ENCODE data around the gene MYBPH.

The MYBPH gene

DNA sequence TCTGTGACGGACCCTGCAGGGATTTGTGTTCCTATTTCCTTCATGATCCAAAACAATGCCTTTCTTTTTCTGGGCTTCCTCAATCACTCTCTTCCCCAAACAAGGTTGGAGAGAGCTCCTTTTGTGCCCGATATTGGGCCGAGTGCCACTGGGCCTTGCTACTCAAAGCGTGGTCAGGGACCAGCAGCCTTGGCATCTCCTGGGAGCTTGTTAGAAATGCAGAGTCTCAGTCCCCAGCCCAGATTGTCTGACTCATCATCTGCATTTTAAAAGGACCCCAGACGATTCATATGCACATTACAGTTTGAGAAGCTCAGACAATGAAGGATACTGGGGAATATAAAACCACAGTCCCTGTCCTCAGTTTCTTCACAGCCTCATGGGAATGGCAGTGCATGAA, 28.2 kb downstream of the MYBPH start:
- TF ChIP-seq, protein P1, sequence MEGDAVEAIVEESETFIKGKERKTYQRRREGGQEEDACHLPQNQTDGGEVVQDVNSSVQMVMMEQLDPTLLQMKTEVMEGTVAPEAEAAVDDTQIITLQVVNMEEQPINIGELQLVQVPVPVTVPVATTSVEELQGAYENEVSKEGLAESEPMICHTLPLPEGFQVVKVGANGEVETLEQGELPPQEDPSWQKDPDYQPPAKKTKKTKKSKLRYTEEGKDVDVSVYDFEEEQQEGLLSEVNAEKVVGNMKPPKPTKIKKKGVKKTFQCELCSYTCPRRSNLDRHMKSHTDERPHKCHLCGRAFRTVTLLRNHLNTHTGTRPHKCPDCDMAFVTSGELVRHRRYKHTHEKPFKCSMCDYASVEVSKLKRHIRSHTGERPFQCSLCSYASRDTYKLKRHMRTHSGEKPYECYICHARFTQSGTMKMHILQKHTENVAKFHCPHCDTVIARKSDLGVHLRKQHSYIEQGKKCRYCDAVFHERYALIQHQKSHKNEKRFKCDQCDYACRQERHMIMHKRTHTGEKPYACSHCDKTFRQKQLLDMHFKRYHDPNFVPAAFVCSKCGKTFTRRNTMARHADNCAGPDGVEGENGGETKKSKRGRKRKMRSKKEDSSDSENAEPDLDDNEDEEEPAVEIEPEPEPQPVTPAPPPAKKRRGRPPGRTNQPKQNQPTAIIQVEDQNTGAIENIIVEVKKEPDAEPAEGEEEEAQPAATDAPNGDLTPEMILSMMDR (IDR thresholded peaks at IDR 0.05; ENCODE audit: low read depth, low read length) = no peak
- DNase-seq = no peak
- Histone ChIP-seq H3K9me3 (ENCODE audit: severe bottlenecking) (no peaks in the 10 kb centered on the region), H3K27ac (peak overlapping the region; percentile 16), H3K27me3 (ENCODE audit: insufficient read depth, low read depth, severe bottlenecking) (no peaks in the 10 kb centered on the region), H3K4me3 (ENCODE audit: low read depth, low read length) (no peak overlapping the region), H3K36me3 (peaks cover 9% of the 10 kb centered on the region)

DNA sequence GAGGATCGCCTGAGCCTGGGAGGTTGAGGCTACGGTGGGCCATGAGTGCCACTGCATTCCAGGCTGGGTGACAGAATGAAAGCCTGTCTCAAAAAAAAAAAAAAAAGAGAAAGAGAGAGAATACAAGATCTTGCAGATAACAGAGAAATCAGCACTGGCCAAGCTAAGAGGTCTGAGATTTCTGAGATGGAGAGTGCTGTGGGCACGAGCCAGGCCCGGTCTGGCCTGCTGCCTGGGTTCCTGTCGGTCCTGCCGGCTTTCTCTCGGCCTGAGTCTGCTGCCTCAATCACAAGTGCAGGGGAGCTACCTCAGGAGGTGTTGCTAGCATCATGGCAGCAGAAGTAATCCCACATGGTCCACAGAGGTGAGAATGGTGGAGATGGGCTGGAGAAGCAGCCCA, 29.1 kb downstream of the MYBPH start:
- Histone ChIP-seq H3K36me3 (peaks cover 17% of the 10 kb centered on the region), H3K4me3 (ENCODE audit: low read depth, low read length) (no peak overlapping the region), H3K27ac (no peak overlapping the region), H3K9me3 (ENCODE audit: severe bottlenecking) (no peaks in the 10 kb centered on the region), H3K27me3 (ENCODE audit: insufficient read depth, low read depth, severe bottlenecking) (no peaks in the 10 kb centered on the region)
- TF ChIP-seq, protein P1 (IDR thresholded peaks at IDR 0.05; ENCODE audit: low read depth, low read length) = no peak
- DNase-seq = no peak

DNA sequence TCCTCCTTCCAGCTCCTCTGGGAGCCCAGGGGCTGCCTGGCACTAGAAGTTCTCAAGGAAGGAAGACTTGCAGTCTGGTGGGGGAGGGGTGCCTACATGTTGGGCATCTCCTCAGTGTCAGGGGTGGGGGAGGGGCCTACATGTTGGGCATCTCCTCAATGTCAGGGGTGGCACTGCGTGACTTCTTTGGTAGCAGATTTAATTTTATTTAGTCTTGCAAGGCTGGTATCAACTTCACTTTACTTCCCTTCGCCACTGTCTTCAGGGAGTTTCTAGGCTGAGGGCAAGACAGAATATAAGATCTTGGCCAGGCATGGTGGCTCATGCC, 29.6 kb downstream of the MYBPH start:
- Histone ChIP-seq H3K4me3 (ENCODE audit: low read depth, low read length) (no peak overlapping the region), H3K27me3 (ENCODE audit: insufficient read depth, low read depth, severe bottlenecking) (no peaks in the 10 kb centered on the region), H3K36me3 (peaks cover 19% of the 10 kb centered on the region), H3K27ac (no peak overlapping the region), H3K9me3 (ENCODE audit: severe bottlenecking) (no peaks in the 10 kb centered on the region)
- TF ChIP-seq, protein P1 (IDR thresholded peaks at IDR 0.05; ENCODE audit: low read depth, low read length) = no peak
- DNase-seq = no peak

DNA sequence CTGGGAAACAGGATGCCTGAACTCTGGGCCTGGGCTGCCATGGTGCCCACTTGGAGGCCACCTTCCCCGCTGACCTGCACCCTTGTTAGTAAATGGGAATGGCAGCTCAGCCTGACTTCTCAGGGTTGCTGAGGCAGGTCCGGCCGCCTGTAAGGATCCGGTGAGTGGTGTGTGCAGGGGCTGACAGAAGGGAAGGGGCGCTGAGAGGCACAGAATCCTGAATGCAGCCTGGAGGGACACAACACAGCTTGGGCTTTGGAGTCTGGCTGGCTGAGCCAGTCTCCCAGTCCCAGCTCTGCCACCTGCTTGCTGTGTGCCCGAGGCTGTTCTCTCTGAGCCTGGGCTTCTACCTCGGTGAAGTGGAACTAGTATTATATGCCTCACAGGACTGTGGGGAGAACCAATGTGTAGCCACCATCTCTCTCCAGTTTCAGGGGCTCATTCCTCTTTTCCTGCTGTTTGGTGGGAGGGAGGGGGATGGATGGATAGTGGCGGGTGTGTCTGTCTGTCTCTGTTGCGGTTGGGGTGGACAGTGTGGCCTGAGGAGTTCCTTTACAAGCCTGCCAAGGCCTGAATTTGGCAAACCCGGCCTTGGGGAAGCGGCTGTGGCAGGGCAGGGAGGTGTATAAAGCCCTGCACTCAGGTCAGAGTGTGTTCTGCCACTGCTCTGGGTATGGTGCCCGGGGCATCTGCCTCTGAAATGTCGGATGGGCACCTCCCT, 30.1 kb downstream of the MYBPH start:
- no peaks in the 10 kb centered on the region for H3K9me3 ChIP-seq (ENCODE audit: severe bottlenecking)
- no peak overlapping the region for H3K4me3 ChIP-seq (ENCODE audit: low read depth, low read length)
- TF ChIP-seq, protein P1 (IDR thresholded peaks at IDR 0.05; ENCODE audit: low read depth, low read length) = no peak
- no peak overlapping the region for H3K27ac ChIP-seq
- peaks cover 23% of the 10 kb centered on the region for H3K36me3 ChIP-seq
- no peak for DNase-seq
- no peaks in the 10 kb centered on the region for H3K27me3 ChIP-seq (ENCODE audit: insufficient read depth, low read depth, severe bottlenecking)

DNA sequence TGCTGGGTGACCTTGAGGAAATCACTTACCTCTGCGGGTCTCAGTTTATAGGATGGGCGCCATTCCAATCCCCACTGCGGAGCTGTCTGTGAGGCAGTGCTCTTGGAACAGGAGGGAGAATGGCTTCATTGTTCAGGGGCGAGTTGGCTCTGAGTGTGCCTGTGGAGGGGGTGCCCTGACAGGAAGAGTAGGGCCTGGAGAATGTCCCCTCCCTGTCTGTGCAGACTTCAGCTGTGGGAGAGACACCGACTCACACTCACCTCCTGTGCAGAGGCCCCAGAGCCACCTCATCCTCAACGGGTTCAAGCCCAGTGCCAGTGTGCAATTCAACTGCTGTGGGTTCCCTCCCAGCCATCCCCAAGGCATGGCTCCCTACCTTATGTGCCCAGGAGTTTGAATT, 31.0 kb downstream of the MYBPH start:
- no peak for DNase-seq
- H3K4me3 ChIP-seq (ENCODE audit: low read depth, low read length) = no peak overlapping the region
- H3K27me3 ChIP-seq (ENCODE audit: insufficient read depth, low read depth, severe bottlenecking) = no peaks in the 10 kb centered on the region
- H3K27ac ChIP-seq = no peak overlapping the region
- H3K36me3 ChIP-seq = peaks cover 23% of the 10 kb centered on the region
- H3K9me3 ChIP-seq (ENCODE audit: severe bottlenecking) = no peaks in the 10 kb centered on the region
- TF ChIP-seq, protein P1 (IDR thresholded peaks at IDR 0.05; ENCODE audit: low read depth, low read length) = no peak

DNA sequence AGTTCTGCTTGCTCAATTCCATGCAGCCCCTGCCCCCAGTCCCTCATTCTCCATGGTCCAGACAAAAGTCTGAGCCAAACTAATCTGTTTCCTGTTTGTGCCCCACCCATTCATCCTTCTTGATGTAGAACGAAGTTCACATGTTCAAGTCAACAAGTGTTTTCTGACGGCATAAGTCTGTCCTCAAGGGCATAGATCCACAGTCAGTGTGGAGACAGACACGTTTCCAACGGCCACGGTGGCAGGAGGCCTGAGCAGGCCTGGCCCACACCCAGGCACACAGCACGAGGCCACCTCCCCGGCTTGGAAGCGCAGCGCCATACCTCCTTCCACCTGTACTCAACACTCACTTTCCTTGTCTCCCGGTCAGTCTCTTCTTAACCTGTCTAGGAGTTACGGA, 32.0 kb downstream of the MYBPH start:
- TF ChIP-seq, protein P1 (IDR thresholded peaks at IDR 0.05; ENCODE audit: low read depth, low read length) = no peak
- Histone ChIP-seq H3K36me3 (peaks cover 23% of the 10 kb centered on the region), H3K27ac (no peak overlapping the region), H3K27me3 (ENCODE audit: insufficient read depth, low read depth, severe bottlenecking) (no peaks in the 10 kb centered on the region), H3K9me3 (ENCODE audit: severe bottlenecking) (no peaks in the 10 kb centered on the region), H3K4me3 (ENCODE audit: low read depth, low read length) (no peak overlapping the region)
- no peak for DNase-seq

Data from WERI-Rb-1 (cell line).